Left cardiac atrium (tissue), 4 donors: Measurements from ENCODE around the gene ANKRD49. TPM values are rescaled to one million over a fixed set of nuclear protein-coding genes. Genes with fewer than 3 reads are reported as not detected.
"Not testable (repeated sequence)": the region's sequence is repeated elsewhere in the genome, so short reads cannot be mapped to it uniquely, and the experiment has no call there.

ENCODE experiments used
- ATAC-seq, 2 donors: fragments of 200-7000 bp; cut with Tn5 transposase; one replicate each; pipeline ENCODE4 v1.9.1; 2020; ENCODE audit warnings: mild to moderate bottlenecking in 2 of 2, moderate library complexity in 2 of 2
- DNase-seq: peaks from one replicate; pipeline ENCODE4 v3.0.0-alpha.2; 2020
- intact Hi-C, 2 donors: fragments of 100-400 bp; cut with DNase I; formaldehyde crosslinking; loops; one replicate each; pipeline versions ENCODE4 v1.14.1 to v1.15.1; 2022 to 2023
- total RNA-seq, 2 donors: library from RNA; stranded (reverse); fragmentation: NEBNext Ultra II Directional; extraction: Animal tissue kit (Norgen Biotek cat#: 25700); gene quantifications; one replicate each; pipeline ENCODE4 v1.2.1, GENCODE V29; 2021
- donor health status: DM: no; HTN: yes; CAD: no.
- donor health status: DM: no; HTN: yes; CAD: no; lungs with severe emphysema.
- donor health status: DM: yes; HTN: yes; CAD: no.
- donor health status: Dilated cardiomyopathy.

The ANKRD49 gene
- total RNA-seq, 2 donors from 2014 or later: 5.8 to 6.5 TPM

DNA sequence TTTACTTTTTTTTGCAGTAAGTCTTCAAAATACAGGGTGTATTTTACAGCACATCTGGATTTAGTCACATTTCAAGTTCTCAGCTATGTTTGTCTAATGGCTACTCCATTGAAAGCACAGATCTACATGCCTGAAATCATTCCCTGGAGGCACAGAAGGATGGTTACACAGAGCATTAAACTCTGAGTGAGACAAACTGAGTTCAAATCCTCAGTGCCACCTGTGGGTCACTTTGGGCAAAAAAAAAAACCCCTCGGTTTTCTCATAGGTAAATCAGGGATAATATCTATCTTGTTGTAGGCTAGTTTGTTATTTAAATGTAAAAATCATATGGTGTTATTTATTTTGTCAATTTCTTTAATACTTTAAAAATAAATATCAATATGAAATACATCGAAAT lies 7.7 kb downstream of the ANKRD49 start:
- DNase-seq: no peak
- no peak for ATAC-seq
- intact Hi-C loops: loop anchor here in 1 of 2 donors (10.0 kb wide), 1 partner anchor 607 kb away; no protein-coding TSS in a partner anchor

DNA sequence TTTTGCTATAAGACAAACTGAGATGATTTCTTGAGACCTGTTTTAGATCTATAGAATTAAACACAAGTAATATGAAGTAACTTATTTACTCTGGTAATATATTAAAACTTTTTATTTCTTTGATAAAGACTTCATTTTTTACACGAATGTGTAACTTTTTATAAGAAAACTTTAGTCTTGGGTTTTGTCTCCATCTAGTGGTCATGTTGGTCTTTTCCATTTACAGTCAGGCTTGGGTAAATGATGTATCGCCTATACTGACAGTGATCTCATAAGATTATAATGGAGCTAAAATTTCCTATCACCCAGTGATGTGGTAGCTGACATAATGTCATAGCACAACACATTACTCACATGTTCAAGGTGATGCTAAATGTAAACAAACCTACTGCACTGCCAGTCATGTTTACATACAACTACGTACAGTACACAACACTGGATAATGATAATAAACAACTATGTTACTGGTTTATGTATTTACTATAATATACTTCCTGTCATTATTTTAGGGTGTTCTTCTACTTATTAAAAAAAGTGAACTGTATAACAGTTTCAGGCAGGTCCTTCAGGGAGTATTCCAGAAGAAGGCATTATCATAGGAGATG lies 11.0 kb downstream of the ANKRD49 start:
- ATAC-seq (no peak), DNase-seq (no peak)
- intact Hi-C loops: loop anchor here in 1 of 2 donors (10.0 kb wide), 1 partner anchor 610 kb away; no protein-coding TSS in a partner anchor

DNA sequence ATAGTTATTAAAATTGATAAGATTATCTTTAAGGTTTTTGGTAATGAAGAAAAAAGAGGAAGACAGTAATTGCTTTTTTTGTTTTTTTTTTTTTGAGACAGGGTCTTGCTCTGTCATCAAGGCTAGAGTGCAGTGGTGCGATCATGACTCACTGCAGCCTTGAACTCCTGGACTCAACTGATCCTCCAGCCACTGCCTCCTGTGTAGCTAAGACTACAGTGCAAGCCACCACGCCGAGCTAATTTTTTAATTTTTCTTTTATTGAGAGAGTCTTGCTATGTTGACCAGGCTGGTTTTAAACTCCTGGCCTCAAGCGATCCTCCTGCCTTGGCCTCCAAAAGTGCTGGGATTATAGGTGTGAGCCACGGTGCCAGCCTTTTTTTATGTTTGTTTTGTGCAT lies 12.7 kb downstream of the ANKRD49 start:
- not testable (repeated sequence) for ATAC-seq, DNase-seq
- intact Hi-C loops: loop anchor here in 1 of 2 donors (10.0 kb wide), 1 partner anchor 612 kb away; no protein-coding TSS in a partner anchor

DNA sequence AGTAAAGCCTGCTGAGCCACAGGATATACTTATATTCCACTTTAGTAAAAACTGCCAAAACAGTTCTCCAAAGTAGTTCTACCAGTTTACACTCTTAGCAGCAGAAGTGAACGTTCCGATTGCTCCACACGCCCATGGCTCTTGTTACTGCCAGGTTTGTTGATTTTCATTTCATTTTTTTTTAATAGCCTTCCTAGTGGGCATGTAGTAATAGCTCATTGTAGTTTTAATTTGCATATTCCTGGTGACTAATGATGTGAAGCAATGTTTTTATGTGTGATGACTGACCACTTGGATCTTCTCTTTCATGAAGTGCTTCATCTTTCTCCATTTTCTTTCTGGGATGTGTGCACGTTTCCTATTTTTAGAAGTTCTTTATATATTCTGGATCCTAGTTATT lies 13.7 kb downstream of the ANKRD49 start:
- no peak for DNase-seq
- intact Hi-C loops: loop anchor here in 1 of 2 donors (10.0 kb wide), 1 partner anchor 613 kb away; no protein-coding TSS in a partner anchor

DNA sequence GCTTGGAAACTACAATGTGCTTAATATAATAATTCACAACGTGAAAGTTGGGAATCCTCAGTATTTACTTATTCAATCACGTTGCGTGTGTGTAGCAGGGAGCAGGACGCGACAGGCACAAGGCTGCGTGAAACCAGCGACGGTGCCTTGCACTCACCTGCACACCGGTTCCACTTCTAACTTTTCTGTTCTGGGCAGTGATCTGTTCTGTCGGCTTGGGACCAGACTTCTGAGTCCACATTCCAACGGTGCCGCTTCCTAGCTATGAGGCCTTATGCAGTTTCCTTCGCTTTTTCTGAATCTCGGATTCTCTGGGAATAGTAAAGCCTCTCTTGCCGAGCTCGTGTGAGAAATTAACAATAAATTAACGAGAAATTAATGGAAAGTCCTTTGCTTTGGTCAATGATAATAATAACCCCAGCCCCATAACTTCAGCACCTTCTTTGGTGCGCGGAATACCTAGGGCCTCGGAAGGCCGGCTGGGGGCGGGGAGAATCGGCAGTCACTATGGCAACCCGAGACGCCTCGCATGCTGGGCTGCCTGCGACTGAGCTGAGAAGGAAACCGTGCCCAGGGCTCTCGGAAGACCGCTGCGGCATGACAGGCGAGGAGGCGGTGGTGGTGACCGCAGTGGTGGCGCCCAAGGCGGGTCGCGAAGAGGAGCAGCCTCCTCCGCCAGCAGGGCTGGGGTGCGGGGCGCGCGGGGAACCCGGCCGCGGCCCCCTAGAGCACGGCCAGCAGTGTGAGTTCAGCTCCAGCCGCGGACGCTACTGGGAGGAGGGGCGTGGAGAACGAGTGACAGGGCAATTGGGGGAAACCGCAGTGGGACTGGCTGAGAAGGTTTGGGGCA lies 18.4 kb downstream of the ANKRD49 start, which contains the start of gene C11orf97:
Gene C11orf97, plus strand, starts transcription at position 530 of the 850 bp plus-strand sequence. Its CDS starts 68 bp downstream, at position 598.
- peak; percentile 92 to 93 for ATAC-seq
- intact Hi-C loops: no loop called here
- DNase-seq: peak; percentile 67

More for the DNA sequence above, 13.7 kb downstream of the ANKRD49 start:
- ATAC-seq: no peak

DNA sequence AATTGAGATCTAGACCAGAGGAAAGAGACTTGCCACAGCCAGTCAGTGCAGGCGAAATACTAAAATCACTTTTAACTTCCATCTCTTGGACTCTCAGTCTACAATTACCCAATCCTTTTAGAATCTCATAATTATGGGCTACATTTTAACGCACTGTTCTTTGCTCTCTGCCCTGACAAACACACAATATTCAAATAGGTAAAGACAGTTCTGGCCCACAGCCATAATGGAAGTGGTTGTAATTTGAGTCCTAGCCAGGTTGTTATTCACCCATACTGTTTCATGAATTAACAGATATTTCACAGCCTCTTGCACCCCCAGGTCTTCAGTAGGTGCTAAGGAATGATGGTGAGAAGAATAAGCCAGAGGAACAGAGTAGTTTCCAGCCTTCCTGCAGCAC lies 19.3 kb downstream of the ANKRD49 start:
- DNase-seq: no peak
- intact Hi-C loops: no loop called here
- ATAC-seq: no peak

DNA sequence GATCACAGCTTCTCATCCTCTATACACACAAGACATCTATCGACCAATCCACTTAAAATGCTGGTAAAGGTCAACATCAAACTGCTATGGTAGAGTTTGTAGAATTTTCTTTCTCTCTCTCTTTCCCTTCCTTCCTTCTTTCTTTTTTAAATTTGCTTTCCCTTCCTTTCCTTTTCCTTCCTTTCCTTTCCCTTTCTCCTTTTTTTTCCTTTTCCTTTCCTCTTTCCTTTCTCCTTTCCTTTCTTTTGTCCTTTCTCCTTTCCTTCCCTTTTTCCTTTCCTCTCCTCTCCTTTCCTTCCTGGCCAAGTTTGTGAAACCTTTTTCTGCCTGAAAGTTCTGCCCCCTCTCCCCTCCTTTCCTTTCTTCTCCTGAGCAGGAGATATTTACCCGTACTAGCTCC lies 21.6 kb downstream of the ANKRD49 start:
- DNase-seq (no peak), ATAC-seq (no peak)
- intact Hi-C loops: no loop called here

DNA sequence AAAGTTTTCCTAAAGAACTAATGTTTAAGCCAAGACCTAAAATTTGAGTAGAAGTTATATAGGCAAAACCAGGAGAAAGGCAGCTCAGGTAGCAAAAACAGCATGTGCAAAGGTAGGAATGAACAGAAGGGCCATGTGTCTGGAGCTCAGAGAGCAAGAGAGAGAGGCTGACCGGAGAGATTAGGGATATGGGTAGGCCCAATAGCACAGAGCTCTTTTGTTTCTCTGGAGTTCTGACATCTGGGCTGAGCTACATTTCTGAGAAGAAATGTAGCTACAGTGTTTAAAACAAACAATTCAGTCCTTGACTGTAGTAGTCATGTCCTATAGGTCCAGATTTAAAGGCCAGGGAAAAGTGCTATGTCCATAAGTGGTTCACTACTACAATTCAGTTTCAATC lies 22.9 kb downstream of the ANKRD49 start:
- intact Hi-C loops: no loop called here
- ATAC-seq: no peak
- no peak for DNase-seq

DNA sequence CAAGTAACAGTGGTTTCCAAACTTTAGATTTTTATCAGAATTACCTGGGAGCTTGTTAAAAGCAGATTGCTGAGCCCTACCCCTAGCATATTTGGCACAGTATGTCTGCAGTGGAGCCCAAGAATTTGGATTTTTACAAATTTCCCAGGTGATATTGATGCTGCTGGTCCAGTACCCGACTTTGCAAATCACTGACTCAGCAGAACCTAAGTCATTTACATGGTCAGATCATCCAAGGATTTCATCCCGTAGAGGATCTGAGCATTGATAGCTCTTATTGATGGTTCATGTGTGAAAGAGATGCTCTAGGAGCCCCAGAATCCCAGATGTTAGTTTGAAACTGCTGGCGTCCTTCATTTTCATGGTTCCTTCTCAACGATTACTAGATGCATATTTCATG lies 24.5 kb downstream of the ANKRD49 start:
- intact Hi-C loops: loop anchor here in 1 of 2 donors (2.0 kb wide), 1 partner anchor 45 kb away; no protein-coding TSS in a partner anchor
- no peak for ATAC-seq
- no peak for DNase-seq

DNA sequence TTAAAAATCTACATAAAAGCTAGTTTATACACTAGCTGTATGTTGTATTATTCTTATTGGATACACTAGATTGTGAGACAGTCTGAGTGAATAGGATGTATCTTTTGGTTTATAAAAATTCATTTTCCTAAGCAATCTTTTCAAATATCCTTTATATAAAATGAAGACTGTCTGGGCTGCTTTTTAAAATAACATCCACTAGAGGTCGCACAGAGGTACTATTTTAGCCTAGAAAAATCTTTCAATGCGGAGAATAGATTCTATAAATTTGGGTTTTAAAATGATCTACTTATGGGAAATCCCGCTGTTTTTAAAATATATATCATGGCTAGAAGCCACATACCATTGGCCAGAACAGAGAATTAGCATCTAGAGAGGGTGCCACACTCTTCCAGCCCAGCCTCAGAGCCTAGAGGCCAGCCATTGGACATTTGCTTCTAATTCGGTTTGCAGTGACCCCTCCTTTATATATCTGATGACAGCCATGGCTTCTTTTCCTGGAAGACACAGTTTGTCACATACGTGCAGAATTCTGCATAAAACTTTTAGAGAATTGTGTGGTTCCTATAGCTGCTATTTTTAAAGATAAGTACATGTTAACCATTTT lies 25.8 kb downstream of the ANKRD49 start:
- ATAC-seq (peak; percentile 23 to 44), DNase-seq (no peak)
- intact Hi-C loops: loop anchor here in 1 of 2 donors (2.0 to 5.0 kb wide), 2 partner anchors 43 to 83 kb away; no protein-coding TSS in a partner anchor

DNA sequence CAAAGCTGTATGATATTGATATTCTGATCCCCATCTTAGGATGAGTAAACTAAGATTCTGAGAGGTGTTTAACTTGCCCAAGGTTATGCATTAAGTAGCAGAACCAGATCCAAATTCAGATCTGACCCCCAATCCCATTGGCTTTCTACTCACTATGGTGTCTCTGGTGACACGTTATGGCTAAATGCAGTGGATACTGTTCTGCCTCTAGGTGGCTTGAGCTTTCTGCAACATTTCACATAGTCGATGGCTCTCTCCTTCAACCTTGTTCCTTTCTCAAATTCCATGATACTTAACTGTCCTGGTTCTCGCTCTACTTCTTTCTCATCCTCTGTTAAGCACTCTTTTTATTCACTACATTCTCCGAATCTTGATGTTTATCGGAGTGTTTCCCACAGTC lies 27.9 kb downstream of the ANKRD49 start:
- DNase-seq (no peak), ATAC-seq (peak; percentile 44 to 61)
- intact Hi-C loops: loop anchor here in 1 of 2 donors (5.0 kb wide), 1 partner anchor 81 kb away; no protein-coding TSS in a partner anchor

DNA sequence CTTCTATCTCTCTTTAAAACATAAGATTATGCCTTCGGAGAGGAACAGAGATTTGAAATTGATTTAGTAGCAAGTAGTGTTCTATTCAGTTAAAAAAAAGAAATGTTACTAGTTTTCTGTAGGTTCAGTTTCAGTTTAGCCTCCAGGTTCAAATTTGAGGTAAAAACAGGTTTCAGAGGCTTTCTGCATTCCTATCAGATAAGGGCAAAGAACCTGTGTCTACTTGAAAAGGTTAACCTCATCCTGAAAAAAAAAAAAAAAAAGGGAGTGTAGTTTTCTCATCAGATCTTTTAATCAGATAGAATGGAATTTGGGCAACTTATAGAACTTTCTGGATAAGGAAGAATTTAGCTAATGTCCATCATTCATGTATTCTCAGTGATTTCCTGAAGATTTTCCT lies 30.6 kb downstream of the ANKRD49 start:
- ATAC-seq (no peak), DNase-seq (no peak)
- intact Hi-C loops: loop anchor here in 1 of 2 donors (5.0 kb wide), 1 partner anchor 78 kb away; no protein-coding TSS in a partner anchor

DNA sequence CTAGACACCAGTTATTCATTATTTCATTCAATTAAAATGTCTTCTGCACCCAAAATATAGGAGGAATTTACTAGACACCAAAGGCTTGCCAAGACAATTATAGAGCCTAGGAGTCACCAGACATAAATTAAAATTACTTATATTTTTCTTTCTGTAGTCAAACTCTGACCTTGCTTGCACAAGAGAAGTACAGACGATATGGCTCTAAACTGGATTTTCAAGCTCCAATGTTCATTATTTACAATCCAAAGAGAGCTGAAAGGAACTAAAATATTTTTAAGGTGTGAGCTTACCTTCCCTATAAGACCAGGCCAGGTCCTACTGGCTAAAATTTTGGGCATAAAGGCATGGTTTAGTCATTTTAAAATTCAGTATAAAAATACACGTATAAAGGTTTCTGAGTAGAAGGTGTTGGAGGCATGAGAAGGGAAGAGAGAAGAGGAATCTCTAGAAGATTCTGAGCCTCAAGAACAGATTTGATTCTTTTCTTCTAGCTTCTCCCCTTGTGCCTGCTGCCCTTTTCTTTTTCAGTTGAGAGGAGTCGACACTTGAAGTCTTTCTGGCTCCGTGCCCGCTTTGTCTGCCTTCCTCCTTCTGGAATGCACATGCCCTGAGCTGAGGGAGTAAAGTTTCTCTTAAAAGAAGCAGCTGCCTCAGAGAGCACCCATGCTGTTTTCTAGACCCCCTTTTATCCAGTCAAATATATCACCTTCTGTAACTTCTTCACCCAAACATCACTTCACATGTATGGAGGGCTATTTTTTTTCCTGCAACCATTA lies 32.0 kb downstream of the ANKRD49 start:
- intact Hi-C loops: no loop called here
- ATAC-seq: peak in 1 of 2 donors; percentile 50
- peak; percentile 81 for DNase-seq

DNA sequence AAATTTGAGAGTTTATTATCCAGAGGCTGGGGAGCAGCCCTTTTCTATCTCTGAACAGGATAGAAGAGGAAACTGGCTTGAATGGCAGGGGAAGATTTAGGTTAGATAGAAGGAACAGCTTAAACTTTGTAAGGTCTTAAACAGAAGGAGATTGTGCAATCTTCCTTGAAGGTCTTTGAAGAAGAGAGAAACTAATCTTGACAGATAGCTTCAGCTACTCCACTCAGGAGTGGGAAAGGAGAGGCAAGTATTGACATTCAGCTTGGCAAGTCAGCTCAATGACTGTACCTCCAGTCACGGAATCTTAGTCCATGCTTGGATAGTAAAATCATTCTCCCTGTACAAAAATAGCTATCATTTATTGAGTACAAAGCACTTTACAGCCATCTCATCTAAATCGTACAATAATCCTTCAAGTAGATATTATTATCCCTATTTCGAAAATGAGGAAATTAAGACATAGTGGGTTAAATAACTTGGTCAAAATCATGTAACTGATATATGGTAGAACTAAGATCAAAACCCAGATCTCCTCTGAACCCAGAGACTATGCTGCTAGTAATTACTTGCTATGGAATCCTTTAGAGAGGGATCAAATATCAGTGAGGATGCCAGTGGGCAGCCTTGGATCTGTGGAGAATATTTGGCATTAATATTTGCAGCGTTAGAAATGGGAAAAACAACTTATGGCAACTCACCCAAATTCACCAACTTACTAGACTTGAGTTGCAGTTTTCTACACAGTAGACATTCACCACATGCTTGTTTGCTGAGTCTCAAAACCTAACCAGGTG lies 33.1 kb downstream of the ANKRD49 start:
- DNase-seq (no peak), ATAC-seq (no peak)
- intact Hi-C loops: no loop called here

DNA sequence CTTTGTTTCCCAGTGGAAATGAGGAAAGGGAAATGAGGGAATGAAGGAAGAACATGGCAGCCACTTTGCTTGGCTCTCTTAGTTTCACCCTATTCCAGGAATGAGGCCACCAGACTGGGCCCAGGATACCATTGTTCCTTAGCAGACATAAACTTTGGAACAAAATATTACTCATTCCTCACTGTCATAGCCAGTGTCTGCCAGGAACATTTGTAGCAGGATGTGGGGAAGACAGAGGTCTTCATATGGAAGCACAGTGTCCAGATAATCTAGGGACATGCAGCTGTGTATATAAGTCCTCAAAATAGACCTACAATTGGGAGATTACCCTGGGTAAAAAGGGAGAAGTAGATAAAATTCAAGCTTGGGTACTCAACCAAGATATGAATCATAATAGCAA lies 34.8 kb downstream of the ANKRD49 start:
- intact Hi-C loops: no loop called here
- ATAC-seq: peak in 1 of 2 donors; percentile 23
- no peak for DNase-seq

DNA sequence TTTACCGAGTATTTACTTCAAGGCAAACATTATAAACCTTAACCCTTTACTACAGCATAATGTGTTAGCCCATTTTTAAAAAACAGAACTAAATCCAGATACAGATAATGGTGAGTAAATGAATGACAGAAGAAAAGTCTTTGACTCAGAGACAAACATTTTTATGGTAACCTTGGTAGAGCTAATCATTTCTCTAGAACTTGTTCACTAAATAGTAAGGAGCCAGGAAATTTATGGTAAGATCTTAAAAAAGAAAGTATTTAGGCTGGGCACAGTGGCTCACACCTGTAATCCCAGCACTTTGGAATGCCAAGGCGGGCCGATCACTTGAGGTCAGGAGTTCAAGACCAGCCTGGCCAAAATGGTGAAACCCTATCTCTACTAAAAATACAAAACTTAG lies 38.4 kb downstream of the ANKRD49 start:
- intact Hi-C loops: no loop called here
- no peak for DNase-seq
- no peak for ATAC-seq

DNA sequence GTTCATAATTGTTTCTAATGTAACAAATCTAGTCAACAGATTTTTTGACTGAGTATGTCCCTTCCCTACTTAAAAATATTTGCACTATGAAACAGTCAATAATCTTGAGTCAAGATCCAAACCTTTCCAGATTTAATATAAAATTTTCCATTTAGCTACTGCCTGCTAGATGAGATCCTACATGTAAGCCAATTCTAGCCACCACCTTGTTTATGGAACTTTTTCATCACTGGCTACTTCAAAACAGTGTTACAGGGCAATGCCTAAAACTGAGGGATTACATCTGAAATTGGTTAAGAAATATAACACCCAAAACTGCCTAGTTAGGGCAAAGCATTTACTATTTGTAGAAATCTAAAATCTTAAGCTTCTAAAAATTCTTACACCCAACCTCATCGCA lies 39.4 kb downstream of the ANKRD49 start:
- ATAC-seq: no peak
- DNase-seq: no peak
- intact Hi-C loops: no loop called here
